Measurements from ENCODE around the gene TNNC2. TPM values are rescaled to one million over a fixed set of nuclear protein-coding genes. Genes with fewer than 3 reads are reported as not detected.
A peak's percentile ranks its signal among the peaks of the same experiment; 100 is the strongest.
"Not testable (repeated sequence)": the region's sequence is repeated elsewhere in the genome, so short reads cannot be mapped to it uniquely, and the experiment has no call there.

Gene TNNC2
- total and polyA plus RNA-seq, 9 donors: 1.5 to 3.7 (median 3.4) TPM; not detected in 1

DNA sequence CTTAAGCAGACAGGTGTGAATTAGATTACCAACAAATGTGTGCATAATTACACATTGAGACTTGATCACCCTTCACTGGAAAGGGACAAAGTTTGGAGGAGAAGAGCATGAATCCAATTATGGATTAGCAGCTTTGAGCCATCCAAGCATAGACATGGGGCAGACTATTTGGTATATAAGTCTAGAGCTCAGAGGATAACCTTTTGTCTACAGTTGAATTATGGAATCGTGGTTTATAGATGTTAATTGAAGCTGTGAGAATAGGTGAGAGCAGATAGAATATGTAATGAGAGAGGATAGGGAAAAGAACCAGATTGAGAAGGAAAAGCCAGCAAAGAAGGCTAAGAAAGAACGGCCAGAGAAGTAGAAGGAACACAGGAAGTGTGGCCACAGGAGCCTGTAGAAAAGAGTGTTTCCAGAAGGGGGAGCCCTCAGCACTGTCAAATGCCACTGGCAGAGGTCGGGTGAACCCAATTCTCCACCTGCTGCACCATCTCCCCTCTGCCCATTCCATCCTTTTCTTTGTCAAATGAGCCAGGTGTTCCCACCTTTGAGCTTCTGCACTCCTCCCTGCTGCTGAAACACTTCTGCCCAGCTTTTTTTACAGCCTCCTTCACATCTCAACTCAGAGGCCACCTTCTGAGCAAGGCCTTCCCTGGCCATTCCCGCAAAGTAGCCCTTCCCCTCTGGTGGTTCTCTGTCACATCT is 28.0 kb downstream of the TNNC2 start:
- intact Hi-C loops (cut with DNase I): loop anchor here in 1 of 4 donors (10.0 kb wide), 1 partner anchor 286 kb away; the partner anchor contains the start of gene NCOA5
- TF ChIP-seq, protein P1, sequence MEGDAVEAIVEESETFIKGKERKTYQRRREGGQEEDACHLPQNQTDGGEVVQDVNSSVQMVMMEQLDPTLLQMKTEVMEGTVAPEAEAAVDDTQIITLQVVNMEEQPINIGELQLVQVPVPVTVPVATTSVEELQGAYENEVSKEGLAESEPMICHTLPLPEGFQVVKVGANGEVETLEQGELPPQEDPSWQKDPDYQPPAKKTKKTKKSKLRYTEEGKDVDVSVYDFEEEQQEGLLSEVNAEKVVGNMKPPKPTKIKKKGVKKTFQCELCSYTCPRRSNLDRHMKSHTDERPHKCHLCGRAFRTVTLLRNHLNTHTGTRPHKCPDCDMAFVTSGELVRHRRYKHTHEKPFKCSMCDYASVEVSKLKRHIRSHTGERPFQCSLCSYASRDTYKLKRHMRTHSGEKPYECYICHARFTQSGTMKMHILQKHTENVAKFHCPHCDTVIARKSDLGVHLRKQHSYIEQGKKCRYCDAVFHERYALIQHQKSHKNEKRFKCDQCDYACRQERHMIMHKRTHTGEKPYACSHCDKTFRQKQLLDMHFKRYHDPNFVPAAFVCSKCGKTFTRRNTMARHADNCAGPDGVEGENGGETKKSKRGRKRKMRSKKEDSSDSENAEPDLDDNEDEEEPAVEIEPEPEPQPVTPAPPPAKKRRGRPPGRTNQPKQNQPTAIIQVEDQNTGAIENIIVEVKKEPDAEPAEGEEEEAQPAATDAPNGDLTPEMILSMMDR (IDR thresholded peaks at IDR 0.05): peak; percentile 22 to 40 (median 34)
- TF ChIP-seq POLR2A (IDR thresholded peaks at IDR 0.05): no peak
- H3K36me3 ChIP-seq: no peaks in the 10 kb centered on the region
- no peak overlapping the region for H3K4me3 ChIP-seq
- H3K4me1 ChIP-seq (ENCODE audit: insufficient read depth): no peaks in the 10 kb centered on the region
- 34 to 37% (median 34%) methylated on average over 4 of the region's 4 CpGs for WGBS, 3 donors
- DNase-seq: peak in 4 of 5 donors; percentile 52 to 67 (median 57)
- H3K27me3 ChIP-seq: no peaks in the 10 kb centered on the region
- H3K9me3 ChIP-seq: no peaks in the 10 kb centered on the region
- H3K27ac ChIP-seq: peak overlapping the region in 1 of 2 donors; percentile 45

DNA sequence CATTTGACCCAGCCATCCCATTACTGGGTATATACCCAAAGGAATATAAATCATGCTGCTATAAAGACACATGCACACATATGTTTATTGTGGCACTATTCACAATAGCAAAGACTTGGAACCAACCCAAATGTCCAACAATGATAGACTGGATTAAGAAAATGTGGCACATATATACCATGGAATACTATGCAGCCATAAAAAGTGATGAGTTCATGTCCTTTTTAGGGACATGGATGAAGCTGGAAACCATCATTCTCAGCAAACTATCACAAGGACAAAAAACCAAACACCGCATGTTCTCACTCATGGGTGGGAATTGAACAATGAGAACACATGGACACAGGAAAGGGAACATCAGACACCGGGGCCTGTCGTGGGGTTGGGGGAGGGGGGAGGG is 29.2 kb downstream of the TNNC2 start:
- DNase-seq; H3K4me3 ChIP-seq; H3K4me1 ChIP-seq (ENCODE audit: insufficient read depth); H3K27ac ChIP-seq; H3K27me3 ChIP-seq; H3K36me3 ChIP-seq; H3K9me3 ChIP-seq: not testable (repeated sequence)
- intact Hi-C loops (cut with DNase I): loop anchor here in 1 of 4 donors (10.0 kb wide), 1 partner anchor 287 kb away; the partner anchor contains the start of gene NCOA5
- WGBS, 3 donors: 79 to 92% (median 91%) methylated on average over 3 of the region's 3 CpGs

DNA sequence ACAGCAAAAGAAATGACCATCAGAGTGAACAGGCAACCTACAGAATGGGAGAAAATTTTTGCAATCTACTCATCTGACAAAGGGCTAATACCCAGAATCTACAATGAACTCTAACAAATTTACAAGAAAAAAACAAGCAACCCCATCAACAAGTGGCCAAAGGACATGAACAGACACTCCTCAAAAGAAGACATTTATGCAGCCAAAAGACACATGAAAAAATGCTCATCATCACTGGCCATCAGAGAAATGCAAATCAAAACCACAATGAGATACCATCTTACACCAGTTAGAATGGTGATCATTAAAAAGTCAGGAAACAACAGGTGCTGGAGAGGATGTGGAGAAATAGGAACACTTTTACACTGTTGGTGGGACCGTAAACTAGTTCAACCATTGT is 29.6 kb downstream of the TNNC2 start:
- not testable (repeated sequence) for H3K27me3 ChIP-seq; H3K36me3 ChIP-seq; H3K27ac ChIP-seq; H3K4me1 ChIP-seq (ENCODE audit: insufficient read depth); H3K4me3 ChIP-seq; DNase-seq; H3K9me3 ChIP-seq
- no CpG with 5 or more reads among the region's 1 CpG for WGBS, 3 donors
- intact Hi-C loops (cut with DNase I): loop anchor here in 1 of 4 donors (10.0 kb wide), 1 partner anchor 287 kb away; the partner anchor contains the start of gene NCOA5

DNA sequence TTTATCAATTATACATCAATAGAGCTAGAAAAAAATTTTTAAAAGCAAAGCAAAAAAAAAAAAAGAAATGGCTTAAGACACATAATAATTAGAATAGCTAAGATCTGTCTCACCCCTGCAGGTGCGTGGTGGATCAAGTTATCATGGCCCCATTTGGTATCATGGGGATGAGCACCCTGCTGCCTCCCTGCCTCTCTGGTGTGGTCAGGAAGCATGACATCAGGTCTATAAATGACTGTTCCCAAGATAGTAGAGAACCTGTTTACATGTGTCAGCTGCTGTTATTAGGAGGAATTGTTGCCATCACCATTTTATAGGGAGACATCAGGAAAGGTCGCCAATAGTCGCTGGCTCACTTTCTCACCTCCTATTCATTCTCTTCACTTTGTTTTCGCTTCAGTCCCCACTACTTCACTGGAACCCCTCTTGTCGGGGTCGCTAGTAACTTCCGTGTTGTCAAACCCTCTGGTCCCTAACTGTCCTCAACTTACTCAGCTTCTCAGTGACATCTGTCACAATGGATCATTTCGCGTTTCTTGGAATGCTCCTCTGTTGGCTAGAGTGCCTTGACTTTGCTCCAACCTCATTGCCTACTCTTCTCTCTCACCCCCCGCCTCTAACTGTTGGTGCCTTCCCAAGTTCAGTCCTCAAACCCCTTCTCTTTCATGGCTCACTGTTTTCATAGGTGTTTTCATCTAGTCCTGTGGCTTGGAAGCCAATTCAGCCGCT is 30.6 kb downstream of the TNNC2 start:
- no peaks in the 10 kb centered on the region for H3K27me3 ChIP-seq
- WGBS, 3 donors: 91 to 97% (median 93%) methylated on average over 11 of the region's 11 CpGs
- DNase-seq: no peak
- intact Hi-C loops (cut with DNase I): loop anchor here in 1 of 4 donors (10.0 kb wide), 1 partner anchor 288 kb away; the partner anchor contains the start of gene NCOA5
- H3K4me1 ChIP-seq (ENCODE audit: insufficient read depth): peaks cover 7% of the 10 kb centered on the region
- H3K36me3 ChIP-seq: no peaks in the 10 kb centered on the region
- no peak overlapping the region for H3K4me3 ChIP-seq
- H3K27ac ChIP-seq: no peak overlapping the region
- H3K9me3 ChIP-seq: no peaks in the 10 kb centered on the region
- TF ChIP-seq EP300 (IDR thresholded peaks at IDR 0.05) (no peak), POLR2A (IDR thresholded peaks at IDR 0.05) (no peak)
- TF ChIP-seq, protein P1 (IDR thresholded peaks at IDR 0.05): no peak

DNA sequence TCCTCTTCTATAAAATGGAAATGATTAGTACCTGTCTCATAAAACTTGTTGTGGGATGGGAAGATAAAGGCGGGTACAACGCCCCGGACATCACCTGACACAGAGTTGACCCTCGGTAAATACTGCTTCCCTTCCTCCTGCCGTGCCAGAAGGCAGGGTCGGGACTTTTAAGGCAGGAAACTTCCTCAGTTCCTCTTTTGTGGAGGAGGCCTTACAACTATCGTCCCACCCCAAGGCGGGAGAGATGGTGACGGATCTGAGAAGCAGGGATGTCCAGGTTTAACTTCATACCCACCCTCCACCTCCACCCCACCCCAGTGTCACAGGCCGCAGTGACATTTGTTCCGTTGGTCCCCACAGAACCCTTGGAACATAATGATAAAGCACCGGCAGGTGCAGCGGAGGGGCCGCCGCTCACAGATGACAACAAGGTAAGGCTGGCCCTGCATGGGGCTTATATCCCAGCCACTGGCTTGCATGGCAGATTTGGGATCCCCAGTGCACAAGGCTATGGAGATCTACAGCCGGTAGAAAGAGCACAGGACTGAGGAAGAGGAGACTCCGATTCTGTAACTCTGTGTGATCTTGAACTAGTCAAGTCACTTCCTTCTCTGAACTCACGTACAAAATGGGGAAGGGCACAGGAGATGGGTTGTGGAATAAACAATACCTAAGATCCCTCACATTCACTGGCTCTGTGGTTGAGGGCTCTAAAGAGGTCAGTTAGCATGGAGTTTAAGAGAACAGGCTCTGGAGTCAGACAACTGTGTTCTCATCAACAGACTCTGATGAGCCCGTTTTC is 34.6 kb downstream of the TNNC2 start:
- Histone ChIP-seq H3K4me3 (peak overlapping the region; percentile 97), H3K27me3 (no peaks in the 10 kb centered on the region), H3K36me3 (no peaks in the 10 kb centered on the region), H3K4me1 (ENCODE audit: insufficient read depth) (peaks cover 7% of the 10 kb centered on the region), H3K9me3 (no peaks in the 10 kb centered on the region), H3K27ac (peak overlapping the region; percentile 74 to 84)
- WGBS, 3 donors: 26 to 34% (median 32%) methylated on average over 19 of the region's 19 CpGs
- intact Hi-C loops (cut with DNase I): loop anchor here in 2 of 4 donors (5.0 to 10.0 kb wide), 2 partner anchors 100 to 292 kb away; partner anchors contain the start of genes CTSA (in 1 of the 2), NCOA5 (in 1 of the 2) and NEURL2 (in 1 of the 2)
- TF ChIP-seq EP300 (IDR thresholded peaks at IDR 0.05): no peak
- TF ChIP-seq POLR2A (IDR thresholded peaks at IDR 0.05): no peak
- DNase-seq: no peak
